DMS53 treated with DMSO at 0.1 percent for 48 hours (cell line): ENCODE data around the gene BTNL2.
"Not testable (repeated sequence)": the region's sequence is repeated elsewhere in the genome, so short reads cannot be mapped to it uniquely, and the experiment has no call there.

ENCODE experiments used
- DNase-seq: peaks from one replicate; lab custom pipeline; 2025; ENCODE audit not compliant: unreplicated experiment; lab: John Stamatoyannopoulos, UW

BTNL2 gene

GRCh38 chr6:32371229-32371628 is 35.8 kb downstream of the BTNL2 start:
- DNase-seq: no peak

GRCh38 chr6:32370505-32370904 is 36.5 kb downstream of the BTNL2 start:
- DNase-seq: no peak

- DNase-seq: no peak
These were observed 37.3 kb downstream of the BTNL2 start for GRCh38 chr6:32369660-32370059.

GRCh38 chr6:32367644-32368043 is 39.3 kb downstream of the BTNL2 start:
- DNase-seq: no peak

GRCh38 chr6:32359225-32359624 is 47.8 kb downstream of the BTNL2 start:
- DNase-seq: not testable (repeated sequence)

DNA sequence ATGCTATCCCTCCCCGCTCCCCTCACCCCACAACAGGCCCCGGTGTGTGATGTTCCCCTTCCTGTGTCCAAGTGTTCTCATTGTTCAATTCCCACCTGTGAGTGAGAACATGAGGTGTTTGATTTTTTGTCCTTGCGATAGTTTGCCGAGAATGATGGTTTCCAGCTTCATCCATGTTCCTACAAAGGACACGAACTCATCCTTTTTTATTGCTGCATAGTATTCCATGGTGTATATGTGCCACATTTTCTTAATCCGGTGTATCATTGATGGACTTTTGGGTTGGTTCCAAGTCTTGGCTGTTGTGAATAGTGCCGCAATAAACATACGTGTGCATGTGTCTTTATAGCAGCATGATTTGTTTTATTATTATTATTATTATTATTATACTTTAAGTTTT is 48.4 kb downstream of the BTNL2 start:
- not testable (repeated sequence) for DNase-seq

GRCh38 chr6:32355018-32355417 is 52.0 kb downstream of the BTNL2 start:
- DNase-seq: no peak

- no peak for DNase-seq
These were observed 53.6 kb downstream of the BTNL2 start for GRCh38 chr6:32353348-32353747.
